ENCODE results near the gene RNF168. TPM values are rescaled to one million over a fixed set of nuclear protein-coding genes. Genes with fewer than 3 reads are reported as not detected.
"Not testable (repeated sequence)": the region's sequence is repeated elsewhere in the genome, so short reads cannot be mapped to it uniquely, and the experiment has no call there.

The RNF168 gene, protein sequence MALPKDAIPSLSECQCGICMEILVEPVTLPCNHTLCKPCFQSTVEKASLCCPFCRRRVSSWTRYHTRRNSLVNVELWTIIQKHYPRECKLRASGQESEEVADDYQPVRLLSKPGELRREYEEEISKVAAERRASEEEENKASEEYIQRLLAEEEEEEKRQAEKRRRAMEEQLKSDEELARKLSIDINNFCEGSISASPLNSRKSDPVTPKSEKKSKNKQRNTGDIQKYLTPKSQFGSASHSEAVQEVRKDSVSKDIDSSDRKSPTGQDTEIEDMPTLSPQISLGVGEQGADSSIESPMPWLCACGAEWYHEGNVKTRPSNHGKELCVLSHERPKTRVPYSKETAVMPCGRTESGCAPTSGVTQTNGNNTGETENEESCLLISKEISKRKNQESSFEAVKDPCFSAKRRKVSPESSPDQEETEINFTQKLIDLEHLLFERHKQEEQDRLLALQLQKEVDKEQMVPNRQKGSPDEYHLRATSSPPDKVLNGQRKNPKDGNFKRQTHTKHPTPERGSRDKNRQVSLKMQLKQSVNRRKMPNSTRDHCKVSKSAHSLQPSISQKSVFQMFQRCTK
- total RNA-seq, result 10 to 100 TPM; 19.9 to 24.6 TPM
- long read RNA-seq, donor 1, full-length matches to known transcripts, result 1 of 5 reads
- long read RNA-seq, donor 1, partial matches to known transcripts, result 3 of 5 reads
- long read RNA-seq, donor 1, other reads (novel, unspliced or antisense), result 1 of 5 reads
- long read RNA-seq, donor 2, full-length matches to known transcripts, result 5 of 44 reads
- long read RNA-seq, donor 2, partial matches to known transcripts, result 29 of 44 reads
- long read RNA-seq, donor 2, other reads (novel, unspliced or antisense), result 10 of 44 reads

DNA sequence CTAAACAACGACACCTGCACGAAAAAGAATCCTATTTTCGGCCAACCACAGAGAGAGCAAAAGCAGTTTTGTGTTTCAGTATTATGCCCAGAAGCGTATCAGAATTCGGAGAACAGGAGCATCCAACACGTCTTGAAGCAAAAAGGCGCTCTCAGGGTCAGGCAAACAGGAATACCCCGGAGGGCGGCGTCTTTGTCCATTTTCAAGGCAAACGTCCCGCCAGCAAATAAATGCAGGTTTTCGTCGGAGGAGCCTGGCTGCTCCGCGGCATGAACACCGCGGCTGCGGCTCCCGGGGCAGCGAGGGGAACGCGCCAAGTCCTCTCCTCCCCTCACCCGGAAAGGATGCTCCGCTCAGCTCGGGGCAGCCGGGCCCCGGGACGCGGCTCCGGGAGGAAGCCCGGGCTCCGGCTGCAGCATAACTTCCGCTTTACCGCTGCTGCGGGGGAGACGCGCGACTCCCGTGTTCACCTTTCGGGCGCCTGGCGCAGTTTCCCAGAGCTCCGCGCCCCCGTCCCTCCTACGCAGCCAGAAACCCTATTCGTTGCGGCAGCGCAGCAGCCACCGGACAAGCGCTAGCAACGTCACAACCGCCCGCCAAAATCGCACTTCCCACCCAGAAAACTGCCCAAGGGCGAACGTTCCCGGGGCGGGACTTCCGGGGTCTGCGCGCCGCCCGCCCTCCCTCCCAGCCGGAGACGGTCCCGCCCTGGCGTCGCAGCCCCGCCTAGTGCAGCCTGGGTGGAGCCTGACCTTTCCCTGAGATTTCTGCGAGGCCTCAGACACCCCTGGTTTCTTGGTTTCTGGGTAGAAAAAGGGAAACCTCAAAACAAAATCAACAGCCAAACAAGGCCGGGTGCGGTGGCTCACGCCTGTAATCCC is at the start of gene RNF168:
Gene RNF168 (minus strand): TSS at position 573 of the 881 bp plus-strand sequence. CDS start 595 bp downstream, outside the sequence.
- peak; percentile 99 for DNase-seq (ENCODE audit: low spot score)
- intact Hi-C loops (cut with DNase I), result no loop called here

DNA sequence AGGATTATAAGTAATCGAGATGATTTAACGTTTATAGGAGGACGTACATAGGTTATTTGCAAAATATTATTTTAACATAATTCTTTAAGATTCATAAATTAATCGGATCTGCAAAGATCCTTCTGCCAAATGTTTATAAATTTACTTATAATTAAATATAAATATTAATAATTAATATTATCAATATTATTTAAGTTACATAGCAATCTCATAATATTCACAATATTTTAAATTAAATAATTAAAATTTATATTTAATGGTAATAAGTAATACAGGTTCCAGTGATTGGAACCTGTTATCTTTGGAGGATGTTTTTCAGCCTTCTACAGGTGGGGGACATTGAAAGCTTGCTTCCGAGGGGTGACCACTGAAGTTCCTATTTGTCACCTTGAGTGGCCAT is 48.7 kb upstream of the RNF168 start:
- intact Hi-C loops (cut with DNase I), result no loop called here
- DNase-seq (ENCODE audit: low spot score), result no peak

GRCh38 chr3:196550172-196550571 is 46.6 kb upstream of the RNF168 start:
- DNase-seq (ENCODE audit: low spot score); intact Hi-C loops (cut with DNase I): not testable (repeated sequence)

DNA sequence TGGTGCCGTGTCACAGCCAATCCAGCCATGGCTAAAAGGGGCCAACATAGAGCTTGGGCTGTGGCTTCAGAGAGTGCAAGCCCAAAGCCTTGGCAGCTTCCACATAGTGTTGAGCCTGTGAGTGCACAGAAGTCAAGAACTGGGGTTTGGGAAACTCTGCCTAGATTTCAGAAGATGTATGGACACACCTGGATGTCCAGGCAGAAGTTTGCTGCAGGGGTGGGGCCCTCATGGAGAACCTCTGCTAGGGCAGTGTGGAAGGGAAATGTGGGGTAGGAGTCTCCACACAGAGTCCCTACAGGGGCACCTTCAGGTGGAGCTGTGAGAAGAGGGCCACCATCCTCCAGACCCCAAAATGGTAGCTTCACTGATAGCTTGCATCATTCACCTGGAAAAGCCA is 45.7 kb upstream of the RNF168 start:
- DNase-seq (ENCODE audit: low spot score); intact Hi-C loops (cut with DNase I): not testable (repeated sequence)

DNA sequence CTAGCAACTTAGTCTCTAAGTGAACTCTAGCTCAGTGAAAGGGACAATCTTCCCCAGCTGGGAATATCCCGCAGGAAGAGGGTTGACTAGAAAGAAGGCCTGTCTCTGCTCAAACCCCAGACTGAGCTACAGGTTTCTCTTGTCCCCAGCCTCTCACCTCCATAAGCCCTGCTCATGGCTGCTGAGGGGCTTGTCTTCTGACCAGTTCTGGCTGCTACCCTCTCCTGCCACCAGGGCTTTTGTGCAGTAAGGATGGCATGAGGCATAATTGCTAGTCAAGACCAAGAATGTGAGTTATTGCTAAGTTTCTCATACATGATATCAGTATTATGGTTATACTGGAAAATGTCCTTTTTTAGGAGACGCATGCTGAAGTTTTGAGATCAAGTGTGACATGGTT is 43.5 kb upstream of the RNF168 start:
- DNase-seq (ENCODE audit: low spot score), result no peak
- intact Hi-C loops (cut with DNase I), result no loop called here

DNA sequence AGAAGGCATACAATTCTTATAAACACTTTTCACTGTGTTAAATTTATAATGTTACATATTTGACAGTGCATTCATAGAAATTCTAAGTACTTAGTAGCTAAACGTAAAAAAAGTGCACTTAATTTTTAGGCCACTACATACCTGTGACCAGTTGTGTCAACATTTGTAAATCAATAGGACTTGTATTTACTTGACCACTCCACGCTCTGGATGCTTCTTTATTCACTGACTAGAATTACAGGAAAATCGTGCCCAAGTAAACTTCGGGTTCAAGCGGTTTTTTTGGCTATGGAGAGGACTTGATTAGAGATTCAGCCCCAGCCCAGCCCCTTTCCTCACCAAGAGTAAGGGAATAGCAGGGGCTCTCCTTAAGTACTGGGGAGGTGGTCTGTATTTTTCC is 43.0 kb upstream of the RNF168 start:
- intact Hi-C loops (cut with DNase I), result no loop called here
- no peak for DNase-seq (ENCODE audit: low spot score)

- intact Hi-C loops (cut with DNase I), result no loop called here
- DNase-seq (ENCODE audit: low spot score), result no peak
Measured at GRCh38 chr3:196544491-196544992, 41.0 kb upstream of the RNF168 start.

DNA sequence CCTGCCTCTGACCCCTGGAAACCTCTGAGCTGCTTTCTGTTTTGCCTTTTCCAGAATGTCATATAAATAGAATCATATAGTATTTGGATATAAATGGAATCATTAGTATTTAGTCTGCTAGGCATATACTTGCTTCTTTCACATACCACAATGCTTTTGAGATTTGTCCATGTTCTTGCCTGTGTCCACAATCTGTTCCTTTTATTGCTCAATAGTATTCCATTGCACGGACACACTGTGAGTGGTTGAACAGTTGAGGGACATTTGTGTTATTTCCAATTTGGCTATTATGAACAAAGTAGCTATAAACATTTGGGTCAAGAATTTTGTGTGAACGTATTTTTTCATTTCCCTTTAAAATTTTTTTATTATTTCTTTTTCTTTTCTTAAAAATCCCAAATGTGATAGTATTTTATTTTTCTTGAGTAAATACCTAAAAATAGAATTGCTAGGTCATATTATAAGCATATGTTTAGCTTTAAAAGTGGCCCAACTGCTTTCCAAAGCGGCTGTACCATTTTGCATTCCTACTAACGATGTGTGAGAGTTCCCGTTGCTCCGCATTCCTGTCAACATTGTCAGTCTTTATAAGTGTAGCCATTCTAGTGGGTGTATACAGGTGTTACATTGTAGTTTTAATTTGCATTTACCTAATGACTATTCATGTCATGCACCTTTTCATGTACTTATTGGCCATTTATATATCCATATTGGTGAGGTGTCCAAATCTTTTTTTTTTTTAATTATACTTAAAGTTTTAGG is 38.3 kb upstream of the RNF168 start:
- no peak for DNase-seq (ENCODE audit: low spot score)
- intact Hi-C loops (cut with DNase I), result loop anchor here in 1 of 2 donors (2.0 kb wide), 1 partner anchor 31 kb away; no protein-coding TSS in a partner anchor

DNA sequence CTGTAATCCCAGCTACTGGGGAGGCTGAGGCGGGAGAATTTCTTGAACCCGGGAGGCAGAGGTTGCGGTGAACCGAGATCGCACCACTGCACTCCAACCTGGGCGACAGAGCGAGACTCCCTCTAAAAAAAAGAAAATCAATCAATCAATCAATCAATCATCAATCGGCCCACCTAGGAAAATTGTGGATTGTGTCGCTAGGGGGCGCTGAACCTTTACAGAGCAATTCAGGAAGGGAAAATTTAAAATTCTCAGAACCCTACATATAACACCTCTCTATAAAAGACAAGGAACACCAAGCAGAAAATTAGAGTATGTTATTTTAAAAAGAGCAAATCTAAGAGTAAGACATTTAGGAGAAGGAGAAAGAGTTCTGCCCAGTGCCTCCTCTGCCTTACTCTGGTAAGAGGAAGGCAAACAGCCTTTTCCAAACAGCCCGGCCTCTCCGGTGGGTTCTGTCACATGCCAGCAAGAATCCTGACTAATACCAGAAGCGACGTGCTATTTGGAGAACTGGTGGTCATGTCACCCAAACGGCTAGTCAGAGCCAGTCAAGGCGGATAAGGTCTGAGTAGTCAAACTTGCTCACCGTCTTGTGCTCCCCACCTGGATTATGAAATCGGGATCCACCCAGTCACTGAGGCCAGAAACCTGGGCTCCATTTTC is 33.9 kb upstream of the RNF168 start:
- intact Hi-C loops (cut with DNase I), result no loop called here
- no peak for DNase-seq (ENCODE audit: low spot score)

GRCh38 chr3:196533260-196533681 is 29.7 kb upstream of the RNF168 start:
- DNase-seq (ENCODE audit: low spot score), result no peak
- intact Hi-C loops (cut with DNase I), result no loop called here

GRCh38 chr3:196531418-196531817 is 27.9 kb upstream of the RNF168 start:
- DNase-seq (ENCODE audit: low spot score), result no peak
- intact Hi-C loops (cut with DNase I), result no loop called here

- DNase-seq (ENCODE audit: low spot score), result peak; percentile 92
- intact Hi-C loops (cut with DNase I), result loop anchor here (10.0 kb wide), 2 partner anchors 254 to 274 kb away; no protein-coding TSS in a partner anchor
Measured at GRCh38 chr3:196528639-196529233, 25.2 kb upstream of the RNF168 start.

- no peak for DNase-seq (ENCODE audit: low spot score)
- intact Hi-C loops (cut with DNase I), result loop anchor here (10.0 kb wide), 2 partner anchors 250 to 270 kb away; no protein-coding TSS in a partner anchor
Measured at GRCh38 chr3:196525141-196525540, 21.6 kb upstream of the RNF168 start.

DNA sequence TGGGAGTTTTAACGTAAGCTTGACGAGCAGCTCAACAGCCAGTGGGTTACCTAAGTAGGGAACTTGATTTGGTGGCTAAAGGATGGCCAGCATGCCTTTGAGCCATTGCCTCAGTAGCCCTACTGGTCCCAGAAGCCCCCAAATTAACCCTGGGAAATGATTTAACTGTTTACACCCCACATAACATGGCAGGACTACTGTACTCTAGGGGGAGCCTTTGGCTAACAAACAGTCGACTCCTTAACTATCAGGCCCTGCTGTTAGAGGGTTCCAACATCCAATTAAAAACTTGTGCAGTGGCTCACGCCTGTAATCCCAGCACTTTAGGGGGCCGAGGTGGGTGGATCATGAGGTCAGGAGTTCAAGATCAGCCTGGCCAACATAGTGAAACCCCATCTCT is 21.0 kb upstream of the RNF168 start:
- no peak for DNase-seq (ENCODE audit: low spot score)
- intact Hi-C loops (cut with DNase I), result loop anchor here (10.0 kb wide), 2 partner anchors 250 to 270 kb away; no protein-coding TSS in a partner anchor

DNA sequence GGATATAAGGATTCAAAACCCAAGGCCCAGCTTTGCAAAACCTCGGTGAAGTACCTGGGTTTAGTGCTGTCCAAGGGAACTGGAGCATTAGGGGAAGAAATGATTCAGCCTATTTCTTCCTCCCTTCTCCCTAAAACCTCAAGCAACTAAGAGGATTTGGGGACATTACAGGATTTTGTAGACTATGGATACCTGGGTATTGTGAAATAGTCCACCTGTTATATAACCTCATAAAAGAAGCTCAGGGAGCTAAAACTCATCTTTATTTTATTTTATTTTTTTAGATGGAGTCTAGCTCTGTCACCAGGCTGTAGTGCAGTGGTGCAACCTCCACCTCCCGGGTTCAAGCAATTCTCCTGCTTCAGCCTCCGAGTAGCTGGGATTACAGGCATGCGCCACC is 20.3 kb upstream of the RNF168 start:
- intact Hi-C loops (cut with DNase I), result loop anchor here (10.0 kb wide), 2 partner anchors 249 to 269 kb away; no protein-coding TSS in a partner anchor
- DNase-seq (ENCODE audit: low spot score), result no peak

- intact Hi-C loops (cut with DNase I), result loop anchor here (10.0 kb wide), 2 partner anchors 246 to 266 kb away; no protein-coding TSS in a partner anchor
- DNase-seq (ENCODE audit: low spot score), result not testable (repeated sequence)
Measured at GRCh38 chr3:196521291-196521690, 17.7 kb upstream of the RNF168 start.

DNA sequence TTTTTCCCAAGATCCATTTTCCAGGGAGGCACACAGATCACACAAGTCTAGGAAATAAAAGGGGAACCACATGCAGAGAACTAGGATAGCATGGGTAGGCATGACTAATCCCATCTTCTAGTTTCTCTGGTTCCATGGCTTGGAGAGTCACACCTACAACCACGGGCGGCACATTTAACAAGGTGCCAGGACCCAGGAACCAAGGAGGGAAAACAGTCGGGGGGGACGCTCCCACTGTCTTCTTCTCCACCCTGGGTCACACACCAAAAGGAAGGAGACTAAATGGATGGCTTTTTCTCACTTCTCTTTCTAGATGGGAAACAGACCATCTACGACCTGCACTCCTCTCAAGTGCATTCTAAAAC is 16.1 kb upstream of the RNF168 start:
- no peak for DNase-seq (ENCODE audit: low spot score)
- intact Hi-C loops (cut with DNase I), result loop anchor here (10.0 kb wide), 3 partner anchors 245 to 445 kb away; no protein-coding TSS in a partner anchor

Measured in posterior vena cava (tissue), 2 donors.